Neutrophil (primary cell): Measurements from ENCODE around the gene PRH1.

ENCODE experiments used
- H3K27ac ChIP-seq: fragments of 200-600 bp; sonication (generic); 2 replicates; pipeline ENCODE4 v1.5.1; 2016; ENCODE audit warnings: mild to moderate bottlenecking, moderate library complexity
- H3K27me3 ChIP-seq: fragments of 200-600 bp; sonication (generic); 2 replicates; pipeline ENCODE4 v1.6.0; 2016; ENCODE audit warnings: mild to moderate bottlenecking
- H3K36me3 ChIP-seq: fragments of 200-600 bp; sonication (generic); 2 replicates; pipeline ENCODE4 v1.5.1; 2017
- H3K4me1 ChIP-seq, 2 experiments: fragments of 200-600 bp in 1 of 2; sonication (generic) in 1 of 2; 1 replicate in 1 of 2; 2 replicates in 1 of 2; pipeline versions ENCODE4 v1.5.1 to v1.6.1; 2013 to 2016; ENCODE audit warnings: low read depth in 1 of 2, low read length in 1 of 2, mild to moderate bottlenecking in 1 of 2, moderate library complexity in 1 of 2; ENCODE audit not compliant: control insufficient read depth in 1 of 2, insufficient read depth in 1 of 2
- H3K4me3 ChIP-seq, 2 experiments: fragments of 200-600 bp in 1 of 2; sonication (generic) in 1 of 2; 1 replicate in 1 of 2; 2 replicates in 1 of 2; pipeline ENCODE4 v1.5.1; 2013 to 2016; ENCODE audit warnings: low read depth in 1 of 2, low read length in 1 of 2, mild to moderate bottlenecking in 1 of 2, moderate library complexity in 1 of 2
- H3K9me3 ChIP-seq: fragments of 200-600 bp; sonication (generic); 2 replicates; pipeline ENCODE4 v1.5.1; 2016
- TF ChIP-seq, protein P1 (sequence below): fragments of 200-600 bp; sonication (generic); IDR thresholded peaks from 2 replicates; pipeline ENCODE4 v1.5.1; 2016; ENCODE audit warnings: antibody characterized with exemption

PRH1 gene

DNA sequence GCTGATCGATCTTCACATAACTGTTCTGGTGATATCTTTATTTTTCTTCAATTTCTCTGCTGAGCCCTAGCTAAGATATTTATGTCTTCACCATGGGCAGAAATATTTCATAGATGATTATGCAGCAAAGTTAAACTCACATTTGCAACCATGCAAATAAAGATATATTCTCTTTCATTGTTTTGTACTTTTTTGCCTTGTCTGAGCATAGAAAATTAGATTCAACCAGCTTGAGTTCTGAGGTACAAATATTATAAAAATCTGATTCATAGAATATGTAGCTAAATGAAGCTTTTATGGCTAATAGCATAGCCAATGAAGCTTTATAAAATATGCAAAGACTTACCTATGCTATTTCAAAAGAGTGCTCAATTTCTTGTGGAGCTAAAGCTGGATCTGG is 25.4 kb upstream of the PRH1 start, which contains the start of gene TAS2R13:
TAS2R13 (minus strand) TSS at position 101 of the 400 bp plus-strand sequence. CDS start 264 bp downstream, outside the sequence.
- Histone ChIP-seq H3K4me1 (peaks cover 0 to 4% of the 10 kb centered on the region in 2 experiments), H3K36me3 (no peaks in the 10 kb centered on the region), H3K4me3 (no peak within 1 kb of the TSS), H3K27me3 (no peaks in the 10 kb centered on the region), H3K27ac (no peak within 1 kb of the TSS), H3K9me3 (no peaks in the 10 kb centered on the region)
- TF ChIP-seq, protein P1, sequence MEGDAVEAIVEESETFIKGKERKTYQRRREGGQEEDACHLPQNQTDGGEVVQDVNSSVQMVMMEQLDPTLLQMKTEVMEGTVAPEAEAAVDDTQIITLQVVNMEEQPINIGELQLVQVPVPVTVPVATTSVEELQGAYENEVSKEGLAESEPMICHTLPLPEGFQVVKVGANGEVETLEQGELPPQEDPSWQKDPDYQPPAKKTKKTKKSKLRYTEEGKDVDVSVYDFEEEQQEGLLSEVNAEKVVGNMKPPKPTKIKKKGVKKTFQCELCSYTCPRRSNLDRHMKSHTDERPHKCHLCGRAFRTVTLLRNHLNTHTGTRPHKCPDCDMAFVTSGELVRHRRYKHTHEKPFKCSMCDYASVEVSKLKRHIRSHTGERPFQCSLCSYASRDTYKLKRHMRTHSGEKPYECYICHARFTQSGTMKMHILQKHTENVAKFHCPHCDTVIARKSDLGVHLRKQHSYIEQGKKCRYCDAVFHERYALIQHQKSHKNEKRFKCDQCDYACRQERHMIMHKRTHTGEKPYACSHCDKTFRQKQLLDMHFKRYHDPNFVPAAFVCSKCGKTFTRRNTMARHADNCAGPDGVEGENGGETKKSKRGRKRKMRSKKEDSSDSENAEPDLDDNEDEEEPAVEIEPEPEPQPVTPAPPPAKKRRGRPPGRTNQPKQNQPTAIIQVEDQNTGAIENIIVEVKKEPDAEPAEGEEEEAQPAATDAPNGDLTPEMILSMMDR: no peak

DNA sequence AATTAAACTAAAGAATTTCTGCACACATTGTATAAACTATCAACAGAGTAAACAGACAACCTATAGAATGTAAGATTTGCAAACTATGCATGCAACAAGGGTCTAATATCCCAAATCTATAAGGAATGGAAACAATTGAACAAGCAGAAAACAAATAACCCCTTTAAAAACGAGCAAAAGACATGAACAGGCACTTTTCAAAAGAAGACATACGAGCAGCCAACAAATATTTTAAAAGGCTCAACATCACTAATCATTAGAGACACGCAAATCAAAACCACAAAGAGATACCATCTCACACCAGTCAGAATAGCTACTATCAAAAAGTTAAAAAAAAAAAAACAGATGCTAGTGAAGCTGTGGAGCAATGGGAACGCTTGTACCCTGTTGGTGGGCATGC is 20.6 kb upstream of the PRH1 start:
- Histone ChIP-seq H3K4me3 (no peak overlapping the region), H3K36me3 (no peaks in the 10 kb centered on the region), H3K4me1 (peaks cover 0 to under 1% of the 10 kb centered on the region in 2 experiments), H3K27ac (no peak overlapping the region), H3K9me3 (no peaks in the 10 kb centered on the region), H3K27me3 (no peaks in the 10 kb centered on the region)
- TF ChIP-seq, protein P1: no peak

DNA sequence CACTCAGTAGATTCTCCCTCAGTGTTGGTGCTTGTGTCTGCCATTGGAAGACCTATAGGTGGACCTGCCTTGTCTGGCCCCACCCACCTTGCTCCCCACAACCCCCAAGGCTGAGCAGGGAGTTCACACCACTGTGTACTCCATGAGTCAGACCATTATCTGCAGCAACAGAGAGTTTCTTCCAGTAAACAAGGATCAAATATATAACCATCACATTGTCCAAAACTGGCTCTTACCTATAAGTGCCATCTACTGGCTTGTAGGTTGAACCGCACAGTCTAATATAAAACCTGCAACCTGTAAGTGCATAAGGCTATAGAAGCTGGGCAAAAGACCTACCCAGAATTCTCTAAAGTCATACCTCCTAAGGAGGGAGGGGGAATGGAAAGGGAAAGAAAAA is 17.4 kb upstream of the PRH1 start:
- Histone ChIP-seq H3K27me3 (no peaks in the 10 kb centered on the region), H3K4me1 (no peaks in the 10 kb centered on the region), H3K36me3 (no peaks in the 10 kb centered on the region), H3K4me3 (no peak overlapping the region), H3K9me3 (no peaks in the 10 kb centered on the region), H3K27ac (no peak overlapping the region)
- TF ChIP-seq, protein P1: no peak

DNA sequence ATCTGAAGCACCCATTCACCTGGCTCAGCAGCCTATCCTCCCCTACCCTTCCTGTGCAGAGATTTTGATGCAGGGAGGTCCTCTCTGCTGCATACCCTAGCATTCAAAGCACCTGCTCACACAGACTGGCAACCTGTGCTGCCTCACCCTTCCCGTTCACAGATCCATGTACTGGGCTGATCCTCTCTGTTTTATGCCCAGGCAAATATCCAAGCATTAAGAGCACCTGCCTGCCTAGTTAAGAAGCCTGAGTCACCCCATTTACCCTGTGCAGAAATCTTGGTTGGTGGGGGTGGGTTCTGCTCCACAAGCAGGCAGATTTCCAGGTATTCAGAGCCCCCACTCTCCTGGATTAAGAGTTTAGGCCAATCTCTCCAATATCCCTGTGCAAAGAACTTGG is 16.9 kb upstream of the PRH1 start:
- TF ChIP-seq, protein P1: no peak
- H3K4me1 ChIP-seq: no peaks in the 10 kb centered on the region
- no peak overlapping the region for H3K27ac ChIP-seq
- no peaks in the 10 kb centered on the region for H3K9me3 ChIP-seq
- H3K27me3 ChIP-seq: no peaks in the 10 kb centered on the region
- no peak overlapping the region for H3K4me3 ChIP-seq
- H3K36me3 ChIP-seq: no peaks in the 10 kb centered on the region

DNA sequence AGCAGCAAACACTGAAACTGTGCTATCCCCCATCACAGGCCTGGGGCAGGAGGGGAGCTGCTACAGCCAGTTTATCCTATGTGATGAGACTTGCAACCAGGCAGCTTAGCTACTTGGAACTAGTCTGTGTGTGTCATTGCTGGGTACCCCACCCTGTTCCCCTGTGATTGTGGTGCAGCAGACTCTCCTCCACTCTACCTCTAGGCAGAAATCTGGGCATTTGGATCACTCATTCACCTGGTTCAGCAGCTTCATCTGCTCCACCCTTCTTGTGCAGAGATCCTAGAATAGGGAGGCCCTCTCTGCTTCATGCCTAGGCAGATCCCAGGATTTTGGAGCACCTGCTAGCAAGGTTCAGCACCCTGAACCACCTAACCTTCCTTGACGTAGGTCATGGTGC is 16.5 kb upstream of the PRH1 start:
- TF ChIP-seq, protein P1: no peak
- Histone ChIP-seq H3K4me1 (no peaks in the 10 kb centered on the region), H3K4me3 (no peak overlapping the region), H3K9me3 (no peaks in the 10 kb centered on the region), H3K27me3 (no peaks in the 10 kb centered on the region), H3K36me3 (no peaks in the 10 kb centered on the region), H3K27ac (no peak overlapping the region)

DNA sequence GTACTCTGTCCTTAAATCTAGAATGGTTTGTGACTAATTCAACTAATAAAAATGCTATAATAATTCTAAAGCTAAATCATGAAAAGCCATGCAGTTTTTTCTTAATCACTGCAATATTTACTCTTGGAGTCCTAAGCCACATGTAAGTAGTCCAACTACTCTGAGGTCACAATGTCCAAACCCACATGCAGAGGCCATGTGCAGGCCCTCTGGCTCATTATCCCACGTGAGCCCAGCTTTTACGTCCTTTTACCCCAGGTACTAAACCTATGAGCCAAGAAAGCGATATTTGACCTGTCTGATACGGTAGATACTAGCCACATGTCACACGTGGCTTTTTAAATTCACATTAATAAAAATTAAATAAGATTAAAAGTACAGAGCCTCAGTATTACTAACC is 12.8 kb upstream of the PRH1 start:
- Histone ChIP-seq H3K4me3 (no peak overlapping the region), H3K4me1 (no peaks in the 10 kb centered on the region), H3K9me3 (no peaks in the 10 kb centered on the region), H3K27me3 (no peaks in the 10 kb centered on the region), H3K27ac (no peak overlapping the region), H3K36me3 (no peaks in the 10 kb centered on the region)
- TF ChIP-seq, protein P1: no peak
